ENCODE data around the gene FBXL14. TPM values are rescaled to one million over a fixed set of nuclear protein-coding genes. Genes with fewer than 3 reads are reported as not detected.

The FBXL14 gene
- total RNA-seq, 2 donors from 2014 or later = 6.3 to 11.3 TPM

- peaks cover 0 to 10% of the 10 kb centered on the region in 2 donors for H3K4me1 ChIP-seq
- no peak for TF ChIP-seq CTCF (IDR thresholded peaks at IDR 0.05)
- H3K36me3 ChIP-seq = no peaks in the 10 kb centered on the region
- DNase-seq (ENCODE audit: low spot score) = no peak
- H3K27me3 ChIP-seq = no peaks in the 10 kb centered on the region
- no peak overlapping the region for H3K27ac ChIP-seq
- no peak overlapping the region for H3K4me3 ChIP-seq
- no peaks in the 10 kb centered on the region for H3K9me3 ChIP-seq
These were observed 61.8 kb downstream of the FBXL14 start for GRCh38 chr12:1532375-1533165.

GRCh38 chr12:1531654-1532374, 62.6 kb downstream of the FBXL14 start:
- no peak for TF ChIP-seq CTCF (IDR thresholded peaks at IDR 0.05)
- DNase-seq (ENCODE audit: low spot score) = no peak
- H3K27me3 ChIP-seq = no peaks in the 10 kb centered on the region
- H3K27ac ChIP-seq = no peak overlapping the region
- H3K36me3 ChIP-seq = no peaks in the 10 kb centered on the region
- H3K4me1 ChIP-seq = peaks cover 0 to 10% of the 10 kb centered on the region in 2 donors
- H3K9me3 ChIP-seq = no peaks in the 10 kb centered on the region
- H3K4me3 ChIP-seq = peak overlapping the region; percentile 49 to 61

GRCh38 chr12:1531153-1531653, 63.2 kb downstream of the FBXL14 start:
- H3K27ac ChIP-seq = no peak overlapping the region
- peak overlapping the region; percentile 49 to 61 for H3K4me3 ChIP-seq
- no peaks in the 10 kb centered on the region for H3K36me3 ChIP-seq
- no peak for DNase-seq (ENCODE audit: low spot score)
- TF ChIP-seq CTCF (IDR thresholded peaks at IDR 0.05) = no peak
- no peaks in the 10 kb centered on the region for H3K9me3 ChIP-seq
- H3K27me3 ChIP-seq = no peaks in the 10 kb centered on the region
- H3K4me1 ChIP-seq = peaks cover 0 to 10% of the 10 kb centered on the region in 2 donors

DNA sequence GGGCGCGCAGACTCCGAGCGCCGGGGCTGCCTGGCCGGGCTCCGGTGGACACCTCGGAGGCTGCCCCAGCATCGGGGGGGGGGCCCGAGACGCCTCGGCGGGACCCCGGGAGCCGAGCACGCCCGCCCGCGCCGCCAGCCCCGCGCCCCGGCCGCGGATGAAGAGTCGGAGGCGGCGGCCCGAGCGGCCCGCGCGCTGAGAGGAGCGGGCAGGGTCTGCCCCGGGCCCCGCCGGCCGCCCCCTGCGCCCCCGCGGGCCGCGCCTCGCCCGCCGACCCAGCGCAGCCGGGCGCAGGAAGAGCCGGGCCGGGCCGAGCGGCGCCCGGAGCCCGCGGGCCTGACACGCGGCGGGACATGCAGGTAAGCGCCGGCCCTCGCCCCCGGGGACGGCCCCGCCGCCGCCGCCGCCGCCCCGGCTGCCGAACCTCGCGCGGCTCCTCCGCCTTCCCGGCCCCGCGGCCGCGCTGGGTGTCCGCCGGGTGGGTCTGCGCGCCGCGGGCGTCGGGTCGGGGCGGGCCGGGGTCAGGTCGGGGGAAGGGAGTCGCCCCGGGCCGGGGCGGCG, 63.7 kb downstream of the FBXL14 start:
- peak overlapping the region; percentile 49 to 61 for H3K4me3 ChIP-seq
- peaks cover 0 to 10% of the 10 kb centered on the region in 2 donors for H3K4me1 ChIP-seq
- no peak for DNase-seq (ENCODE audit: low spot score)
- no peak for TF ChIP-seq CTCF (IDR thresholded peaks at IDR 0.05)
- H3K36me3 ChIP-seq = no peaks in the 10 kb centered on the region
- no peaks in the 10 kb centered on the region for H3K27me3 ChIP-seq
- no peak overlapping the region for H3K27ac ChIP-seq
- no peaks in the 10 kb centered on the region for H3K9me3 ChIP-seq

DNA sequence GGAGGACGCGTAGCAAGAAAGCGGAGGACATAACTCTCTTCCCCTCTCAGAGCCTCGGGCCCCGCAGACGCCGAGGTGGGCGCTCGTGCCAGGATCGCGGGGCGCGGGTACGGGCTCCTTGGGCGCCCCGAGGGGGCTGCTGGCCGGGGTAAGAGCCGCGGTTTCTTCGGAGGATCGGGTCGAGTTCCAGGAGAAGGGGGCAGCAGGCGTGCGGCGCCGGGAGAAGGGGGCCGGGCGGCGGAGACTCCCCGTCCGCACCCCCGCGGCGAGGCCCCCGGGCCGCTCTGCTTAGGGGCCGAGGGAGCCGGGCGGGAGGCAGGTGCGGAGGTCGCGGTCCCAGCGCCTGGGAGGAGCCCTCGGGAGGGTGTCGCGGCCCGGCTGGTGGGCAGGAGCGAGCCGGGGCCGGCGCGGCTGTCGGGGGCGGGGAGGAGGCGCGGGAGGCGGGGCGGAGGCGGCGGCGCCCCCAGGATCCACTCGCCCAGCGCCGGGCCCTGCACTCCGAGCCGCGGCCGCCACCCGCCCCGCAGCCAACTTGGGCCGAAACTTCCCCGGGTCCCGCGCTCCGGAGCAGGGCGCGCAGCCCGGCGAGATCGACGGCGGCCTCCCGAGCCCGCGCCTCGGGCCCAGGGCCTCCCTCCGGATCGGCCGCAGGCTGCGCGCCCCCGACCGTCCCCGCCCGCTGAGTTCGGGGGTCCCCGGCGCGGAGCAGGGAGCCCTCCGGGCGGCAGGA, 64.4 kb downstream of the FBXL14 start:
- no peaks in the 10 kb centered on the region for H3K27me3 ChIP-seq
- TF ChIP-seq CTCF (IDR thresholded peaks at IDR 0.05) = no peak
- no peaks in the 10 kb centered on the region for H3K9me3 ChIP-seq
- DNase-seq (ENCODE audit: low spot score) = no peak
- H3K4me1 ChIP-seq = peaks cover 0 to 10% of the 10 kb centered on the region in 2 donors
- no peak overlapping the region for H3K27ac ChIP-seq
- no peaks in the 10 kb centered on the region for H3K36me3 ChIP-seq
- H3K4me3 ChIP-seq = peak overlapping the region; percentile 49 to 61
